HCT116 (cell line): ENCODE results near the gene SLC41A3. TPM values are rescaled to one million over a fixed set of nuclear protein-coding genes. Genes with fewer than 3 reads are reported as not detected.

Experiments used
- ATAC-seq: fragments of 200-7000 bp; cut with Tn5 transposase; 2 replicates; pipeline ENCODE4 v1.9.1; 2020; ENCODE audit warnings: mild to moderate bottlenecking, moderate library complexity
- BruUV-seq: library from RNA; stranded (reverse); fragments of 400-500 nt; replicated peaks from 2 replicates; lab custom pipeline; 2021; lab: Mats Ljungman, UMichigan
- CTCF ChIA-PET: fragments of 300-600 bp; sonication (Branson Sonifier 250); formaldehyde crosslinking; loops from one replicate; lab custom pipeline; 2021; ENCODE audit warnings: antibody characterized with exemption; lab: Charles Lee
- POLR2A ChIA-PET: fragments of 300-600, 350-600 bp; sonication (Branson Sonifier 250); formaldehyde crosslinking; loops from one replicate; lab custom pipeline; 2021; ENCODE audit warnings: antibody characterized with exemption; lab: Charles Lee
- RAD21 ChIA-PET, 2 experiments: fragments of 300-600 bp; sonication (Branson Sonifier 250); formaldehyde crosslinking; loops; one replicate each; lab custom pipeline; 2023; ENCODE audit warnings: low total read pairs in 2 of 2; ENCODE audit not compliant: uncharacterized antibody in 2 of 2, unreplicated experiment in 2 of 2, low non-redundant PET in 1 of 2; lab: Charles Lee
- DNase-seq: peaks from one replicate; pipeline ENCODE4 v3.0.0-alpha.2; 2010; ENCODE audit warnings: low read depth, low spot score
- H2AFZ ChIP-seq: fragments of 200-600 bp; shearing (Covaris generic), sonication (generic); 2 replicates; pipeline ENCODE4 v1.6.1; 2017; ENCODE audit warnings: low read depth, mixed run types, mixed read lengths, antibody characterized with exemption, low read length; ENCODE audit not compliant: poor library complexity, severe bottlenecking
- H3K27ac ChIP-seq: 2 replicates; pipeline ENCODE4 v1.5.1; 2012; ENCODE audit warnings: low read depth, low read length
- H3K27me3 ChIP-seq: fragments of 200-600 bp; sonication (generic); 2 replicates; pipeline ENCODE4 v1.6.1; 2016; ENCODE audit warnings: mixed run types, low read length, mixed read lengths; ENCODE audit not compliant: insufficient read depth
- H3K36me3 ChIP-seq, 2 experiments: fragments of 200-500 bp in 1 of 2; fragments of 200-600 bp in 1 of 2; sonication (Bioruptor generic) in 1 of 2; sonication (generic) in 1 of 2; 2 replicates each; pipeline versions ENCODE4 v1.5.1 to v1.6.1; 2014 to 2016; ENCODE audit warnings: low read length in 2 of 2, inconsistent platforms in 1 of 2, mixed read lengths in 1 of 2, mixed run types in 1 of 2; ENCODE audit not compliant: insufficient read depth in 2 of 2, control insufficient read depth in 1 of 2
- H3K4me1 ChIP-seq, 2 experiments: fragments of 200-600 bp in 1 of 2; sonication (generic) in 1 of 2; 2 replicates each; pipeline versions ENCODE4 v1.5.1 to v1.6.1; 2012 to 2017; ENCODE audit warnings: low read length in 2 of 2, inconsistent platforms in 1 of 2, mild to moderate bottlenecking in 1 of 2, mixed read lengths in 1 of 2, mixed run types in 1 of 2, moderate library complexity in 1 of 2; ENCODE audit not compliant: insufficient read depth in 2 of 2, control insufficient read depth in 1 of 2
- H3K4me2 ChIP-seq: fragments of 200-600 bp; sonication (generic); 2 replicates; pipeline ENCODE4 v1.6.1; 2017; ENCODE audit warnings: mixed run types, low read length, mixed read lengths
- H3K4me3 ChIP-seq, 2 experiments: fragments of 200-600 bp in 1 of 2; sonication (generic) in 1 of 2; replicated peaks in 1 of 2; 2 replicates each; pipeline ENCODE4 v1.5.1; 2011 to 2016; ENCODE audit warnings: low read length in 2 of 2, control low read depth in 1 of 2, low read depth in 1 of 2, mild to moderate bottlenecking in 1 of 2, mixed read lengths in 1 of 2, mixed run types in 1 of 2
- H3K79me2 ChIP-seq: fragments of 200-600 bp; sonication (generic); 2 replicates; pipeline ENCODE4 v1.6.1; 2017; ENCODE audit warnings: mild to moderate bottlenecking, mixed run types, low read length, moderate library complexity, mixed read lengths; ENCODE audit not compliant: insufficient read depth
- H3K9ac ChIP-seq: fragments of 200-600 bp; sonication (generic); 2 replicates; pipeline ENCODE4 v1.6.1; 2016; ENCODE audit warnings: low read length, mixed read lengths
- H3K9me2 ChIP-seq: fragments of 200-600 bp; sonication (generic), shearing (Covaris generic); 2 replicates; pipeline ENCODE4 v1.6.1; 2017; ENCODE audit warnings: mixed run types, mild to moderate bottlenecking, moderate library complexity; ENCODE audit not compliant: insufficient read depth
- H3K9me3 ChIP-seq, 2 experiments: fragments of 200-500 bp in 1 of 2; fragments of 200-600 bp in 1 of 2; sonication (Bioruptor generic) in 1 of 2; sonication (generic) in 1 of 2; 2 replicates each; pipeline ENCODE4 v1.6.1; 2014 to 2017; ENCODE audit warnings: low read length in 2 of 2, mixed read lengths in 2 of 2, inconsistent platforms in 1 of 2, low read depth in 1 of 2, mild to moderate bottlenecking in 1 of 2, mixed run types in 1 of 2, moderate library complexity in 1 of 2; ENCODE audit not compliant: control insufficient read depth in 1 of 2, insufficient read depth in 1 of 2
- H4K20me1 ChIP-seq: fragments of 200-600 bp; sonication (generic), shearing (Covaris generic); 2 replicates; pipeline ENCODE4 v1.6.1; 2017; ENCODE audit warnings: mixed run types, mild to moderate bottlenecking, moderate library complexity; ENCODE audit not compliant: insufficient read depth
- ATF3 ChIP-seq: IDR thresholded peaks from 2 replicates; pipeline ENCODE4 v1.6.1; 2012
- CEBPB ChIP-seq: IDR thresholded peaks from 2 replicates; pipeline ENCODE4 v1.6.1; 2012; ENCODE audit warnings: low read depth
- CTCF ChIP-seq, 3 experiments: fragments of 200-600 bp in 1 of 3; sonication (generic) in 1 of 3; IDR thresholded peaks in 2 of 3; conservative IDR thresholded peaks in 1 of 3; 2 replicates each; pipeline ENCODE4 v1.5.1; 2012 to 2017; ENCODE audit warnings: low read depth in 2 of 3, low read length in 2 of 3, antibody characterized with exemption in 1 of 3, borderline replicate concordance in 1 of 3, control low read depth in 1 of 3, mild to moderate bottlenecking in 1 of 3, mixed read lengths in 1 of 3, mixed run types in 1 of 3, moderate library complexity in 1 of 3; ENCODE audit not compliant: insufficient read depth in 1 of 3
- EGR1 ChIP-seq: IDR thresholded peaks from 2 replicates; pipeline ENCODE4 v1.6.1; 2012; ENCODE audit warnings: low read depth
- EZH2 ChIP-seq: fragments of 200-600 bp; sonication (generic); IDR thresholded peaks from 2 replicates; pipeline ENCODE4 v1.6.1; 2017; ENCODE audit warnings: antibody characterized with exemption, mixed run types
- EZH2phosphoT487 ChIP-seq: fragments of 200-600 bp; IDR thresholded peaks from 2 replicates; pipeline ENCODE4 v1.6.1; 2018; ENCODE audit warnings: antibody characterized with exemption, borderline replicate concordance
- JUND ChIP-seq: IDR thresholded peaks from 2 replicates; pipeline ENCODE4 v1.6.1; 2012
- MAX ChIP-seq: IDR thresholded peaks from 2 replicates; pipeline ENCODE4 v1.6.1; 2012
- POLR2A ChIP-seq: IDR thresholded peaks from 2 replicates; pipeline ENCODE4 v1.7.0; 2011; ENCODE audit warnings: borderline replicate concordance; ENCODE audit not compliant: insufficient read depth, insufficient read length; ENCODE audit errors: extremely low read depth
- RAD21 ChIP-seq: IDR thresholded peaks from 2 replicates; pipeline ENCODE4 v1.6.1; 2012; ENCODE audit warnings: low read depth, mild to moderate bottlenecking
- SIN3A ChIP-seq: IDR thresholded peaks from 2 replicates; pipeline ENCODE4 v1.6.1; 2012; ENCODE audit warnings: low read depth
- SRF ChIP-seq: IDR thresholded peaks from 2 replicates; pipeline ENCODE4 v1.6.1; 2012; ENCODE audit warnings: low read depth
- TCF7L2 ChIP-seq: IDR thresholded peaks from 2 replicates; pipeline ENCODE4 v1.7.0; 2011; ENCODE audit warnings: borderline replicate concordance, inconsistent platforms; ENCODE audit not compliant: insufficient read depth, insufficient read length; ENCODE audit errors: extremely low read depth
- YY1 ChIP-seq: IDR thresholded peaks from 2 replicates; pipeline ENCODE4 v1.6.1; 2011; ENCODE audit warnings: low read length, low read depth, moderate library complexity, mild to moderate bottlenecking; ENCODE audit not compliant: insufficient replicate concordance; ENCODE audit errors: extremely low read depth
- ZFX ChIP-seq: fragments of 450-650 bp; IDR thresholded peaks from 2 replicates; pipeline ENCODE4 v1.6.1; 2017
- ZNF274 ChIP-seq: fragments of 200-500 bp; sonication (Bioruptor generic); IDR thresholded peaks from 2 replicates; pipeline ENCODE4 v1.6.1; 2014; ENCODE audit warnings: mild to moderate bottlenecking, low read depth, low read length, inconsistent platforms
- intact Hi-C: fragments of 100-400 bp; cut with micrococcal nuclease; formaldehyde crosslinking; loops from 2 replicates; pipeline ENCODE4 v1.10.0; 2022
- total RNA-seq: library from RNA; stranded (reverse); gene quantifications from one replicate; pipeline ENCODE4 v1.2.1, GENCODE V29; 2021; ENCODE audit not compliant: unreplicated experiment

The SLC41A3 gene
- total RNA-seq, 1 experiment from 2014 or later: 45.9 TPM

- RAD21 ChIA-PET: no interaction called here
- H3K27me3 ChIP-seq: no peaks in the 10 kb centered on the region
- H3K9me2 ChIP-seq: no peaks in the 10 kb centered on the region
- H3K4me2 ChIP-seq: no peak overlapping the region
- no peaks in the 10 kb centered on the region for H3K79me2 ChIP-seq
- POLR2A ChIA-PET: no interaction called here
- no peaks in the 10 kb centered on the region for H3K36me3 ChIP-seq
- TF ChIP-seq SRF: no peak
- TF ChIP-seq SIN3A: no peak
- no peak for TF ChIP-seq YY1
- TF ChIP-seq EZH2phosphoT487: no peak
- TF ChIP-seq ZFX: no peak
- TF ChIP-seq ZNF274: no peak
- no peak for TF ChIP-seq RAD21
- no peak for TF ChIP-seq JUND
- no peak for TF ChIP-seq TCF7L2
- no peak for TF ChIP-seq EGR1
- TF ChIP-seq MAX: no peak
- H4K20me1 ChIP-seq: no peaks in the 10 kb centered on the region
- H2AFZ ChIP-seq: no peak overlapping the region
- no peak for DNase-seq
- no peaks in the 10 kb centered on the region for H3K4me1 ChIP-seq
- no peak overlapping the region for H3K4me3 ChIP-seq
- no TSS peak for BruUV-seq
- no peak overlapping the region for H3K27ac ChIP-seq
- intact Hi-C loops: no loop called here
- no peak for ATAC-seq
- CTCF ChIA-PET: no interaction called here
- H3K9me3 ChIP-seq: no peaks in the 10 kb centered on the region
- no peak overlapping the region for H3K9ac ChIP-seq
These were observed 62.2 kb downstream of the SLC41A3 start for GRCh38 chr3:126021702-126022101.

- no peaks in the 10 kb centered on the region for H3K36me3 ChIP-seq
- H3K4me3 ChIP-seq: no peak overlapping the region
- BruUV-seq: no TSS peak
- H3K27ac ChIP-seq: no peak overlapping the region
- no peak overlapping the region for H3K9ac ChIP-seq
- DNase-seq: no peak
- no peaks in the 10 kb centered on the region for H3K9me2 ChIP-seq
- RAD21 ChIA-PET: no interaction called here
- no peaks in the 10 kb centered on the region for H3K4me1 ChIP-seq
- no peak overlapping the region for H3K4me2 ChIP-seq
- H3K9me3 ChIP-seq: no peaks in the 10 kb centered on the region
- no peaks in the 10 kb centered on the region for H4K20me1 ChIP-seq
- TF ChIP-seq EZH2 (no peak), POLR2A (no peak), RAD21 (no peak), SRF (no peak), ATF3 (no peak), SIN3A (no peak), CEBPB (no peak), TCF7L2 (no peak), ZNF274 (no peak), CTCF (IDR thresholded peaks at IDR 0.05 in 2 of 3, conservative IDR thresholded peaks at IDR 0.05 in 1 of 3; ENCODE audit: borderline replicate concordance in 1 of 3, insufficient read depth in 1 of 3, low read depth in 2 of 3, low read length in 2 of 3) (no peak), EGR1 (no peak)
- TF ChIP-seq, all 23 proteins: peak for 0
- ATAC-seq: no peak
- ChIA-PET CTCF (no interaction called here), POLR2A (no interaction called here)
- Histone ChIP-seq H2AFZ (no peak overlapping the region), H3K79me2 (no peaks in the 10 kb centered on the region), H3K27me3 (no peaks in the 10 kb centered on the region)
- intact Hi-C loops: no loop called here
These were observed 62.7 kb downstream of the SLC41A3 start for GRCh38 chr3:126021224-126021623.
